ENCODE results near the gene CDH8.

The CDH8 gene

GRCh38 chr16:61684541-61684940 is 351.7 kb downstream of the CDH8 start:
- TF ChIP-seq, protein P1, sequence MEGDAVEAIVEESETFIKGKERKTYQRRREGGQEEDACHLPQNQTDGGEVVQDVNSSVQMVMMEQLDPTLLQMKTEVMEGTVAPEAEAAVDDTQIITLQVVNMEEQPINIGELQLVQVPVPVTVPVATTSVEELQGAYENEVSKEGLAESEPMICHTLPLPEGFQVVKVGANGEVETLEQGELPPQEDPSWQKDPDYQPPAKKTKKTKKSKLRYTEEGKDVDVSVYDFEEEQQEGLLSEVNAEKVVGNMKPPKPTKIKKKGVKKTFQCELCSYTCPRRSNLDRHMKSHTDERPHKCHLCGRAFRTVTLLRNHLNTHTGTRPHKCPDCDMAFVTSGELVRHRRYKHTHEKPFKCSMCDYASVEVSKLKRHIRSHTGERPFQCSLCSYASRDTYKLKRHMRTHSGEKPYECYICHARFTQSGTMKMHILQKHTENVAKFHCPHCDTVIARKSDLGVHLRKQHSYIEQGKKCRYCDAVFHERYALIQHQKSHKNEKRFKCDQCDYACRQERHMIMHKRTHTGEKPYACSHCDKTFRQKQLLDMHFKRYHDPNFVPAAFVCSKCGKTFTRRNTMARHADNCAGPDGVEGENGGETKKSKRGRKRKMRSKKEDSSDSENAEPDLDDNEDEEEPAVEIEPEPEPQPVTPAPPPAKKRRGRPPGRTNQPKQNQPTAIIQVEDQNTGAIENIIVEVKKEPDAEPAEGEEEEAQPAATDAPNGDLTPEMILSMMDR (IDR thresholded peaks at IDR 0.05; ENCODE audit: low read depth, low read length, poor library complexity, severe bottlenecking): no peak
- TF ChIP-seq EZH2phosphoT487 (IDR thresholded peaks at IDR 0.05; ENCODE audit: borderline replicate concordance, low read length): no peak
- Histone ChIP-seq H3K4me1 (ENCODE audit: control insufficient read depth, low read length) (no peaks in the 10 kb centered on the region), H3K4me3 (ENCODE audit: low read length) (no peak overlapping the region), H3K27me3 (ENCODE audit: control insufficient read depth, low read length) (no peaks in the 10 kb centered on the region), H3K9me3 (ENCODE audit: control insufficient read depth, insufficient read depth, low read length) (no peaks in the 10 kb centered on the region), H3K9me2 (replicated peaks; ENCODE audit: control insufficient read depth, low read length) (no peaks in the 10 kb centered on the region), H3K36me3 (ENCODE audit: control insufficient read depth, low read length) (no peaks in the 10 kb centered on the region), H3K79me2 (ENCODE audit: control insufficient read depth, low read length) (no peaks in the 10 kb centered on the region), H3F3A (ENCODE audit: control insufficient read depth, insufficient read depth) (no peaks in the 10 kb centered on the region), H4K20me1 (ENCODE audit: control insufficient read depth, insufficient read depth, low read depth, low read length) (no peaks in the 10 kb centered on the region), H3K27ac (ENCODE audit: low read depth, low read length) (no peak overlapping the region), H3K4me2 (ENCODE audit: low read length) (no peak overlapping the region)

DNA sequence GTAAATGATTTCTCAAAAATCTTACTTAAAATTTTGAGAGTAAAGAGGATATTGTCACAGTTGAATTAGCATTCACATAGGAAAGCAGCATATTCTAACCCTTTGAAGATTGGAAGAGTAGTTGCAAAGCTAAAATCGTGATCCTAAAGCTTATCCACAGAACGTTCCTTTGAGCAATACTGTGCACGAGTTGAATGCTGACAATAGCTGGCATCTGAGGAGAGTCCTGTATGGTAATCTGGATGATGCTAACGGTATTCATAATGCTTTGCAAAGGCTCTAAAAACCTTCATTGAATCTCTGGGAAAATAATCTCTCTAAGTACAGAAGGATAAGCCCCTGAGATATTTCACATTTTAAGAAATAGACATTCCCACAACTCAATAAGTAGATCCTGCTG is 354.6 kb downstream of the CDH8 start:
- Histone ChIP-seq H4K20me1 (ENCODE audit: control insufficient read depth, insufficient read depth, low read depth, low read length) (no peaks in the 10 kb centered on the region), H3K27me3 (ENCODE audit: control insufficient read depth, low read length) (no peaks in the 10 kb centered on the region), H3F3A (ENCODE audit: control insufficient read depth, insufficient read depth) (no peaks in the 10 kb centered on the region), H3K9me2 (replicated peaks; ENCODE audit: control insufficient read depth, low read length) (no peaks in the 10 kb centered on the region), H3K9me3 (ENCODE audit: control insufficient read depth, insufficient read depth, low read length) (no peaks in the 10 kb centered on the region), H3K27ac (ENCODE audit: low read depth, low read length) (no peak overlapping the region), H3K4me2 (ENCODE audit: low read length) (no peak overlapping the region), H3K4me1 (ENCODE audit: control insufficient read depth, low read length) (no peaks in the 10 kb centered on the region), H3K4me3 (ENCODE audit: low read length) (no peak overlapping the region), H3K79me2 (ENCODE audit: control insufficient read depth, low read length) (no peaks in the 10 kb centered on the region), H3K36me3 (ENCODE audit: control insufficient read depth, low read length) (no peaks in the 10 kb centered on the region)
- TF ChIP-seq, protein P1 (IDR thresholded peaks at IDR 0.05; ENCODE audit: low read depth, low read length, poor library complexity, severe bottlenecking): no peak
- no peak for TF ChIP-seq EZH2phosphoT487 (IDR thresholded peaks at IDR 0.05; ENCODE audit: borderline replicate concordance, low read length)

GRCh38 chr16:61681124-61681523 is 355.1 kb downstream of the CDH8 start:
- Histone ChIP-seq H3K27me3 (ENCODE audit: control insufficient read depth, low read length) (no peaks in the 10 kb centered on the region), H3K27ac (ENCODE audit: low read depth, low read length) (no peak overlapping the region), H3K4me1 (ENCODE audit: control insufficient read depth, low read length) (no peaks in the 10 kb centered on the region), H3F3A (ENCODE audit: control insufficient read depth, insufficient read depth) (no peaks in the 10 kb centered on the region), H3K79me2 (ENCODE audit: control insufficient read depth, low read length) (no peaks in the 10 kb centered on the region), H3K9me3 (ENCODE audit: control insufficient read depth, insufficient read depth, low read length) (no peaks in the 10 kb centered on the region), H3K9me2 (replicated peaks; ENCODE audit: control insufficient read depth, low read length) (no peaks in the 10 kb centered on the region), H3K36me3 (ENCODE audit: control insufficient read depth, low read length) (no peaks in the 10 kb centered on the region), H3K4me3 (ENCODE audit: low read length) (no peak overlapping the region), H4K20me1 (ENCODE audit: control insufficient read depth, insufficient read depth, low read depth, low read length) (no peaks in the 10 kb centered on the region), H3K4me2 (ENCODE audit: low read length) (no peak overlapping the region)
- no peak for TF ChIP-seq EZH2phosphoT487 (IDR thresholded peaks at IDR 0.05; ENCODE audit: borderline replicate concordance, low read length)
- TF ChIP-seq, protein P1 (IDR thresholded peaks at IDR 0.05; ENCODE audit: low read depth, low read length, poor library complexity, severe bottlenecking): no peak

DNA sequence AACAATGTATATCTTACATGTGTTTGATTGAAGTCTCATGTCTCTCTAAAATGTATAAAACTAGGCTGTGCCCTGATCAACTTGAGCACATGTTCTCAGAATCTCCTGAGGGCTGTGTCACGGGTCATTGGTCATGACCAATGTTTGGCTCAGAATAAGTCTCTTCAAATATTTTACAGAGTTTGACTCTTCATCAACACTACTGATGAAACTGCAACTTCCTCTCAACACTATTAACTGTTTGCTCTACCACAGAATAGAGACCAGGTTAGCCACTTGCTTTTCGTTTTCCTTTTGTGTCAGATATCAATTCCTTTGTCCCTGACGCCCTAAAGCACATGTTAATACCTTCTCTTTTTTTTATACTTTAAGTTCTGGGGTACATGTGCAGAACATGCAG is 358.1 kb downstream of the CDH8 start:
- H4K20me1 ChIP-seq (ENCODE audit: control insufficient read depth, insufficient read depth, low read depth, low read length): no peaks in the 10 kb centered on the region
- no peaks in the 10 kb centered on the region for H3K4me1 ChIP-seq (ENCODE audit: control insufficient read depth, low read length)
- H3K36me3 ChIP-seq (ENCODE audit: control insufficient read depth, low read length): no peaks in the 10 kb centered on the region
- no peak overlapping the region for H3K4me3 ChIP-seq (ENCODE audit: low read length)
- no peaks in the 10 kb centered on the region for H3K27me3 ChIP-seq (ENCODE audit: control insufficient read depth, low read length)
- no peaks in the 10 kb centered on the region for H3K9me3 ChIP-seq (ENCODE audit: control insufficient read depth, insufficient read depth, low read length)
- H3F3A ChIP-seq (ENCODE audit: control insufficient read depth, insufficient read depth): no peaks in the 10 kb centered on the region
- TF ChIP-seq EZH2phosphoT487 (IDR thresholded peaks at IDR 0.05; ENCODE audit: borderline replicate concordance, low read length): no peak
- TF ChIP-seq, protein P1 (IDR thresholded peaks at IDR 0.05; ENCODE audit: low read depth, low read length, poor library complexity, severe bottlenecking): no peak
- H3K4me2 ChIP-seq (ENCODE audit: low read length): no peak overlapping the region
- H3K9me2 ChIP-seq (replicated peaks; ENCODE audit: control insufficient read depth, low read length): no peaks in the 10 kb centered on the region
- no peaks in the 10 kb centered on the region for H3K79me2 ChIP-seq (ENCODE audit: control insufficient read depth, low read length)
- H3K27ac ChIP-seq (ENCODE audit: low read depth, low read length): no peak overlapping the region

All from DOHH2 (cell line).